GM21390 (cell line): ENCODE data around the gene METTL16.

ENCODE experiments used
- ATAC-seq: cut with Tn5 transposase; IDR thresholded peaks from one replicate; pipeline ENCODE4 v1.9.1; 2021; ENCODE audit not compliant: unreplicated experiment

The METTL16 gene

GRCh38 chr17:2385240-2386210, 126.2 kb downstream of the METTL16 start:
- ATAC-seq: no peak

DNA sequence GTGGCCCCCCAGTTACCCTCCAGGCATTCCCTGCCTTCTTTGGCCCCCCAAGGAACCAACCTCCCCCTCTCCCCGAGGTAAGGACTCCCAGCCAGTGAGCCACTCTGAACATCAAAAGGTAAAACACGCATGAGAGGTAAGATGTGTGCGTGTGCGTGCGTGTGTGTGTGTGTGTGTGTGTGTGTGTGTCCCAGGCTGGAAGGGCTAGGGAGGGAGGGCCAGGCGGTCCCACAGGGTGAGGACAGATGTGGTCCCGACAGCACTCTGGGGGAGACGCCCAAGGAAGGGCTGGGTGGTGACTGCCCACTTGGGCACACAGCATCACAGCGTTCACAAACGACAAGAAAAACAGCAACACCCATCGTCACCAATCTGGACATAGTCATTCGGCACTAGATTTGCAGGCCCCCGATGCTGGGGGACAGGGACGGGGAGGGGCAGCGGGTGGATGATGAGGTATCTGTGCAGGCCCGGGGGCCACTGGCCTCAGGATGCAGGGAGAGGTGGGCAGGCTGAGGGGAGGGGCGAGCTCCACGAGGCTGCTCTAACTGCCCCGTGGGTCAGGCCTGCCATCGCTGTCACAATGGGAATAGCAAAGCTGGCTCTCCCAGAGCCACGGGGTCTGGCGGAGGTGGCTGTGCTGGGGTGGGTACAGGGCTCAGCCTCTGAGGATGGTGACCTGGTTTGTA, 127.1 kb downstream of the METTL16 start:
- no peak for ATAC-seq

- no peak for ATAC-seq
Observed at GRCh38 chr17:2383628-2384167, 128.0 kb downstream of the METTL16 start.

GRCh38 chr17:2380950-2381649, 130.6 kb downstream of the METTL16 start:
- no peak for ATAC-seq

GRCh38 chr17:2380226-2380922, 131.3 kb downstream of the METTL16 start:
- ATAC-seq: no peak

DNA sequence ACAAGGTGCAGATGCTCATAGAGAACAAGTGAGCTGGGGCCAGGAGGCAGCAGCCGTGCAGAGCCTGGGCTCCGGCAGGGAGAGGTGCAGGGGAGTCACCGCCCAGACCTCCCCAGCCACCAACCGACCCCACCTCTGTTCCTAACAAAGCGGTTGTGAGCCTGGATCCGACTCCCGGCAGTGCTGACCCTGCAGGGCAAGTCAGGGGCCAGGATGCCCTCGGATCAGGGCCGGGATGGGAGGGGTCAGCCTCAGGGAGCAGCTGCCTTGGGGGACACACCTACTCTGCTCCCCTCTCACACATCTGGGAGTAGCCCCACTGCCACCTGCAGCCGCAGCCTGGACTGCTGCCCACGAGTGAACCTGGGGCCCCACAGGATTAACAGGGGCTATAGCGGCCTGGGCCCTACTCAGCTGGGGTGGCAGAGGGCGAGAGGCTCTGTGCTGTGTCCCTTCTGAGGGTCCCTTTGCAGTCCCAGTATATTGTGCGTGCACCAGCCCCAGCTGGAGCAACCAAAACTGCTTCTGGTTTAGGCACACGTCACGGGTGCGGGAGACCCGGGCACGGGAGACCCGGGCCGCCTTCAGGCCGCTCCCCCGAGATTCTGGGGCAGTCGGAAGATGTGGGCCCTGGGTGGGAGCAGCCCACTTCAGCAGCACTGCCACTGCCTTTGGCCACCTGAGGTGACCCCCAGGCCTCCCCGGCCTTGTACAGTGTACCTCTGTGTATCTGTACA, 132.0 kb downstream of the METTL16 start:
- no peak for ATAC-seq

DNA sequence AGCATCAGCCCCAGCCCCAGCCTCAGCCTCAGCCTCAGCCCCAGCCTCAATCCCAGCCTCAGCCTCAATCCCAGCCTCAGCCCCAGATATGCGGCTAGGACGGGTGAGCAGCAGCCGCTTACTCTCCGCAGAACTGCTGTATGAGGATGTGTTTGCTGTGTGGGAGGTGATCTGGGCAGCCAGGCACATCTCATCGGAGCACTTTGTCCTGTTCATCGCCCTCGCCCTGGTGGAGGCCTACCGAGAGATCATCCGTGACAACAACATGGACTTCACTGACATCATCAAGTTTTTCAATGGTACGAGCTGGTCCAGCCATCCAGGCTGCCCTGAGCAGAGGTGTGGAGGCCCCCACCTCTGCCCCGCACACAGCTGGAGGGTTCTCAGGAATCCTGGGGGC, 132.8 kb downstream of the METTL16 start:
- no peak for ATAC-seq

GRCh38 chr17:2377659-2378058, 134.0 kb downstream of the METTL16 start:
- no peak for ATAC-seq

GRCh38 chr17:2376107-2376506, 135.6 kb downstream of the METTL16 start:
- ATAC-seq: no peak

DNA sequence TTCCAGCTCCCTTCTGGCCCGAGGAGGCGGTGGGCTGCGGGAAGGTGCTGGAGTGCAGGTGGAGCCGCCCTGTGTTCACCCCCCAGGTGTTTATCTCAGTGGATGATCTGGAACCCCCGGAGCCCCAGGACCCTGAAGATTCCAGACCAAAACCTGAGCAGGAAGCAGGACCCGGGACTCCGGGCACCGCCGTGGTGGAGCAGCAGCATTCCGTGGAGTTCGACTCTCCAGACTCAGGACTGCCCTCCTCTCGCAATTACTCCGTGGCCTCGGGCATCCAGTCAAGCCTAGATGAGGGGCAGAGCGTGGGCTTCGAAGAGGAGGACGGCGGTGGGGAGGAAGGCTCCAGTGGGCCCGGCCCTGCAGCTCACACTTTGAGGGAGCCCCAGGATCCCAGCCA, 136.3 kb downstream of the METTL16 start:
- ATAC-seq: no peak

DNA sequence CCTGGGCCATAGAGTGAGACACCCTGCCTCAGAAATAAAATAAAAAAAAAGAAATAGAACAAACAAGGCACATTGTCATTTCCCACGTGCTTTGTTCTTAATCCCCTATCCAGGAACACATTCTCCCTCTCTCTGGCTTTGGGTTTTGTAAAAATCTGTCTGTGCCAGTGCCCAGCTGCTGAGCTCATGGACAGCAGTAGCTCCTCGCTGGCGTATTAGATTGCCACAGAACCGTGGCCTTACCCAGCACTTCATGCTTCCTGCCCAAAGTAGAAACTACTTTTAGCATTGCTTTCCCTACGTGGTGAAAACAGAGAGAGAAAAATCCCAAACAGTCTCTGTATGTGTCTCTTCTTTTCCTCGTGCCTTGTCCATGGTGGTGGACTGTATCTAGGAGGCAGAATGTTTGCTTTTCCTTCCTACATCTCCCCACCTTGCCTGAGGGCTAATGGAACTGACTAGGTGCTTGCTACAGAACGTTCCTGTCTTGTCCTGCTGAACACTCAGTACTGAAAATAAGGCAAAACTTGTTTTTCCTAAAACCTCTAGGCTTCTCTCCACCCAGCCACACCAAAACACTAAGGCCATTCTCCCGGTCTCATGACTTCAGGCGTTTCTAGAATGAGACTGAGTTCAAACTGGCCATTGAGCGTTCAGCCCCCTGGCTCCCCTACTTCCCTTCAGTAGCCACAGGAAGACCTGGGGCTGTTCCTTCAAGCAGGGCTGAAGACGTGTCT, 137.0 kb downstream of the METTL16 start:
- ATAC-seq: no peak

GRCh38 chr17:2373179-2373578, 138.5 kb downstream of the METTL16 start:
- no peak for ATAC-seq

GRCh38 chr17:2372681-2373080, 139.0 kb downstream of the METTL16 start:
- ATAC-seq: no peak

GRCh38 chr17:2372180-2372579, 139.5 kb downstream of the METTL16 start:
- ATAC-seq: no peak

DNA sequence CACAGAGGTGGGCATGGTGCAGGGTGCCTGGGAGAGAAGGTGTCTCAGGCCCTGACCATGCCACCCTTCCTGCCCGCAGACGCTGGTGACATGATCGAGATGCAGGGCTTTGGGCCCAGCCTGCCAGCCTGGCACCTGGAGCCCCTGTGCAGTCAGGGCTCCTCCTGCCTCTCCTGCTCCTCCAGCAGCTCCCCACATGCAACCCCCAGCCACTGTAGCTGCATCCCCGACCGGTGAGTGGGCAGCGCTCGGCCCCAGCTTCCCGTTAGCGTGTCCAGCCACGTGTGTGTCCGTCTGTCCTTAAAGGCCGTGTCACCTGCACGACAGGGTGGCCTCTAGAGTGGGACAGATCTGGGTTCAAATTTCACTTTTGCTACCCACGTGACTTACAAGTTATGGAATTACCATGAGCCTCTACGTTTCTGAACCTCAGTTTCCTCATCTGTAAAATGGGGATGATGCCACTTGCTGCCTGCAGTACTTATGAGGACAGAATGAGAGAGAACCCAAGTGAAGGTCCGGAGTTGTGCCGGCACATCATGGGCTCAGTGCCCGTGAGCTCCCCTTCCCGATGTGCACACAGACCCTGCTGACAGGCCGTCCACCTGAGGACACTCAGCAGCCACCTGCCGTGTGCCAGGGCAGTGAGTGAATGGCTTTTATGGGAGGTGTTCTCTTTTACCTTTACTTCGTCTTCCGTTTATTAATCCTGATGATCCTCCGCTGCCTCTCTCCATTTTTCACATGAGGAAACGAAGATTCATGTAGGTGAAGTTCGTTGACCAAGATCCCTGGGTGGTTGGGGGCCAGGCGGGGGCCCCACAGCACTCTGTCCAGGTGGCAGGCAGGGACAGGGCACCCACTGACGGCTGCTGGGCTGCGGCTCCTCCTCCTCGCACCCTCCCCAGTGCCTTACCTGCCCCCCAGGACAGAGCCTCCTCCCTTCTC, 140.2 kb downstream of the METTL16 start:
- ATAC-seq: no peak

GRCh38 chr17:2370211-2370589, 141.5 kb downstream of the METTL16 start:
- ATAC-seq: no peak

GRCh38 chr17:2369551-2370210, 142.0 kb downstream of the METTL16 start:
- no peak for ATAC-seq

GRCh38 chr17:2369039-2369438, 142.6 kb downstream of the METTL16 start:
- no peak for ATAC-seq
